Uterus (tissue), 2 donors: ENCODE data around the gene WNT16.

Experiments
- POLR2A ChIP-seq, 2 donors: fragments of 450-650 bp; IDR thresholded peaks; one replicate each; pipeline ENCODE4 v1.6.1; 2016; ENCODE audit warnings: antibody characterized with exemption in 2 of 2, mild to moderate bottlenecking in 1 of 2, moderate library complexity in 1 of 2
- TF ChIP-seq, protein P1 (sequence below), 4 experiments: fragments of 200-600 bp in 2 of 4; fragments of 450-650 bp in 2 of 4; sonication (generic) in 2 of 4; IDR thresholded peaks; one replicate each; pipeline ENCODE4 v1.5.1; 2016 to 2019; ENCODE audit warnings: antibody characterized with exemption in 4 of 4, mild to moderate bottlenecking in 2 of 4, moderate library complexity in 1 of 4

- TF ChIP-seq, protein P1, sequence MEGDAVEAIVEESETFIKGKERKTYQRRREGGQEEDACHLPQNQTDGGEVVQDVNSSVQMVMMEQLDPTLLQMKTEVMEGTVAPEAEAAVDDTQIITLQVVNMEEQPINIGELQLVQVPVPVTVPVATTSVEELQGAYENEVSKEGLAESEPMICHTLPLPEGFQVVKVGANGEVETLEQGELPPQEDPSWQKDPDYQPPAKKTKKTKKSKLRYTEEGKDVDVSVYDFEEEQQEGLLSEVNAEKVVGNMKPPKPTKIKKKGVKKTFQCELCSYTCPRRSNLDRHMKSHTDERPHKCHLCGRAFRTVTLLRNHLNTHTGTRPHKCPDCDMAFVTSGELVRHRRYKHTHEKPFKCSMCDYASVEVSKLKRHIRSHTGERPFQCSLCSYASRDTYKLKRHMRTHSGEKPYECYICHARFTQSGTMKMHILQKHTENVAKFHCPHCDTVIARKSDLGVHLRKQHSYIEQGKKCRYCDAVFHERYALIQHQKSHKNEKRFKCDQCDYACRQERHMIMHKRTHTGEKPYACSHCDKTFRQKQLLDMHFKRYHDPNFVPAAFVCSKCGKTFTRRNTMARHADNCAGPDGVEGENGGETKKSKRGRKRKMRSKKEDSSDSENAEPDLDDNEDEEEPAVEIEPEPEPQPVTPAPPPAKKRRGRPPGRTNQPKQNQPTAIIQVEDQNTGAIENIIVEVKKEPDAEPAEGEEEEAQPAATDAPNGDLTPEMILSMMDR (IDR thresholded peaks at IDR 0.05) = no peak
- no peak for TF ChIP-seq POLR2A (IDR thresholded peaks at IDR 0.05)
Observed at GRCh38 chr7:121294448-121294992, 34.3 kb upstream of the WNT16 start.
